Activated CD4-positive, alpha-beta T cell treated with anti-CD3 and anti-CD28 coated beads, Interleukin-2, Interleukin-4, amounts not matched to agents 100 ng/mL and 50 ng/mL, durations not matched to agents 16 hours and 8 hours (primary cell): ENCODE data around the gene KMT2B.

Experiments
- DNase-seq: peaks from one replicate; pipeline ENCODE4 v3.0.0-alpha.2; 2020; ENCODE audit warnings: low spot score

KMT2B gene

GRCh38 chr19:35777961-35778360 is 60.2 kb downstream of the KMT2B start:
- DNase-seq: no peak

GRCh38 chr19:35779033-35779432 is 61.2 kb downstream of the KMT2B start:
- DNase-seq: no peak

- DNase-seq: no peak
Observed at GRCh38 chr19:35780058-35780457, 62.3 kb downstream of the KMT2B start.

- DNase-seq: no peak
Observed at GRCh38 chr19:35780717-35781116, 62.9 kb downstream of the KMT2B start.

- no peak for DNase-seq
Observed at GRCh38 chr19:35781650-35782049, 63.8 kb downstream of the KMT2B start.

- DNase-seq: no peak
Observed at GRCh38 chr19:35782589-35782988, 64.8 kb downstream of the KMT2B start.

- DNase-seq: no peak
Observed at GRCh38 chr19:35783469-35784434, 65.9 kb downstream of the KMT2B start.

- no peak for DNase-seq
Observed at GRCh38 chr19:35784503-35785338, 66.9 kb downstream of the KMT2B start.

GRCh38 chr19:35785339-35785627 is 67.5 kb downstream of the KMT2B start:
- no peak for DNase-seq

- DNase-seq: no peak
Observed at GRCh38 chr19:35786299-35787160, 68.7 kb downstream of the KMT2B start.

- no peak for DNase-seq
Observed at GRCh38 chr19:35787227-35787799, 69.5 kb downstream of the KMT2B start.
